NT2/D1 (cell line): ENCODE results near the gene KCNJ9.

Source experiments
- SUZ12 ChIP-seq: IDR thresholded peaks from 2 replicates; pipeline ENCODE4 v1.6.1; 2011; ENCODE audit not compliant: insufficient read length, insufficient read depth; ENCODE audit errors: extremely low read depth
- YY1 ChIP-seq: IDR thresholded peaks from 2 replicates; pipeline ENCODE4 v1.6.1; 2011; ENCODE audit not compliant: insufficient read length, insufficient read depth
- ZNF274 ChIP-seq: IDR thresholded peaks from 2 replicates; pipeline ENCODE4 v1.6.1; 2011; ENCODE audit warnings: mild to moderate bottlenecking, low read depth, low read length

GRCh38 chr1:160113407-160113806, 32.1 kb downstream of the KCNJ9 start:
- TF ChIP-seq SUZ12 (no peak), YY1 (no peak), ZNF274 (no peak)
